Measurements from ENCODE around the gene CADM1. TPM values are rescaled to one million over a fixed set of nuclear protein-coding genes. Genes with fewer than 3 reads are reported as not detected.

The CADM1 gene
- total RNA-seq, 4 donors from 2014 or later, result 89.9 to 351 (median 235) TPM

DNA sequence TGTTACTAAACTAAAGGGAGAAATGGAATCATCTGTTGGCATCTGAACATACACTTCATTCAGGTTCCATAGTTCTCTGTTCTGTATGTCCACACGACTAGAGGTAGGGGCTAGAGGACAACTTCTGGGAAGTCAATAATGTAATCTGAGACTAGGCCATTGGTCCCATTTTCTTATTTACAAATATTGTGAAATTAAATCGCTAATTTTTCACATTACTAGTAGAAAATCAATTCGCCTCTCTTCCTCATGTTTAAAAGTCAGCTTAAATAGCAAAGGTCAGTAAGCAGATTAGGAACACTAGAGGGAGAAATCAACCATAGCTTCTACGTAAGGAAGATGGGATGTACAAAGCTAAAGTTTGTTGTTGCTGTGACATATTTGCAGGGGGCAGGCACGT, 59.7 kb downstream of the CADM1 start:
- no peak for DNase-seq
- Histone ChIP-seq H3K27me3 (no peaks in the 10 kb centered on the region), H3K27ac (peak overlapping the region in 1 of 3 donors; percentile 54), H3K36me3 (no peaks in the 10 kb centered on the region), H3K4me3 (replicated peaks in 1 of 3) (no peak overlapping the region), H3K4me1 (peaks cover 4 to 6% of the 10 kb centered on the region in 2 donors), H3K9me3 (no peaks in the 10 kb centered on the region)
- intact Hi-C loops (cut with DNase I), result no loop called here
- no peak for TF ChIP-seq POLR2A (IDR thresholded peaks at IDR 0.05)
- TF ChIP-seq, protein P1, sequence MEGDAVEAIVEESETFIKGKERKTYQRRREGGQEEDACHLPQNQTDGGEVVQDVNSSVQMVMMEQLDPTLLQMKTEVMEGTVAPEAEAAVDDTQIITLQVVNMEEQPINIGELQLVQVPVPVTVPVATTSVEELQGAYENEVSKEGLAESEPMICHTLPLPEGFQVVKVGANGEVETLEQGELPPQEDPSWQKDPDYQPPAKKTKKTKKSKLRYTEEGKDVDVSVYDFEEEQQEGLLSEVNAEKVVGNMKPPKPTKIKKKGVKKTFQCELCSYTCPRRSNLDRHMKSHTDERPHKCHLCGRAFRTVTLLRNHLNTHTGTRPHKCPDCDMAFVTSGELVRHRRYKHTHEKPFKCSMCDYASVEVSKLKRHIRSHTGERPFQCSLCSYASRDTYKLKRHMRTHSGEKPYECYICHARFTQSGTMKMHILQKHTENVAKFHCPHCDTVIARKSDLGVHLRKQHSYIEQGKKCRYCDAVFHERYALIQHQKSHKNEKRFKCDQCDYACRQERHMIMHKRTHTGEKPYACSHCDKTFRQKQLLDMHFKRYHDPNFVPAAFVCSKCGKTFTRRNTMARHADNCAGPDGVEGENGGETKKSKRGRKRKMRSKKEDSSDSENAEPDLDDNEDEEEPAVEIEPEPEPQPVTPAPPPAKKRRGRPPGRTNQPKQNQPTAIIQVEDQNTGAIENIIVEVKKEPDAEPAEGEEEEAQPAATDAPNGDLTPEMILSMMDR (IDR thresholded peaks at IDR 0.05), result no peak
- WGBS, 2 donors, result 63 to 67% methylated on average over 5 of the region's 5 CpGs

DNA sequence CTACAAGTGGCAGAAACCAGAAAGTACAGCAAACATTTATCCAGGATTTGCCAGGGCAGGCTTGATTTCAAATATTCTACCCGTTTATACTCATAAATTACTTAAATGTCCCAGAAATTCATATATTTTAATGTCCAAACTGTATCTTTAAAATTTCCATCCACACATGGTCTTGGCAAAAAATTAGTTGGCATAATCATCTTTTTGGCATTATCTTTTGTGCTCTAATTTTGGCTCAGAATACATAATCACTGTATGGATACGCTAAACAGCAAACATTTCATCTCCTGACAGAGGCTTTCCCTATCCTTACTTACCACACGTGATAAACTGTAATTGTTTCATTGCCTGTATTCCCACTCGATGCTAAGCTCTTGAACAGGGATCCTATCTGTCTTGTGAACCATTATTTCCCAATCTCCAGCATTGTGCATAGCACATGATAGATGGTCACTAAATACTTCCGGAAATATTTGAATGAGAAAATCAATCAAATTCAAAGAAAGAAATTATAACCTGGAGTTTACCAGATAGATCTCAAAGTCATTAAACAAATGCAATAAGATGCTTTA, 64.2 kb downstream of the CADM1 start:
- Histone ChIP-seq H3K9me3 (no peaks in the 10 kb centered on the region), H3K27ac (no peak overlapping the region), H3K4me1 (peaks cover 11 to 12% of the 10 kb centered on the region in 2 donors), H3K4me3 (replicated peaks in 1 of 3) (no peak overlapping the region), H3K27me3 (no peaks in the 10 kb centered on the region), H3K36me3 (no peaks in the 10 kb centered on the region)
- DNase-seq, result no peak
- TF ChIP-seq, protein P1 (IDR thresholded peaks at IDR 0.05), result no peak
- no peak for TF ChIP-seq POLR2A (IDR thresholded peaks at IDR 0.05)
- intact Hi-C loops (cut with DNase I), result no loop called here
- WGBS, 2 donors, result 78 to 85% methylated on average over 5 of the region's 5 CpGs

DNA sequence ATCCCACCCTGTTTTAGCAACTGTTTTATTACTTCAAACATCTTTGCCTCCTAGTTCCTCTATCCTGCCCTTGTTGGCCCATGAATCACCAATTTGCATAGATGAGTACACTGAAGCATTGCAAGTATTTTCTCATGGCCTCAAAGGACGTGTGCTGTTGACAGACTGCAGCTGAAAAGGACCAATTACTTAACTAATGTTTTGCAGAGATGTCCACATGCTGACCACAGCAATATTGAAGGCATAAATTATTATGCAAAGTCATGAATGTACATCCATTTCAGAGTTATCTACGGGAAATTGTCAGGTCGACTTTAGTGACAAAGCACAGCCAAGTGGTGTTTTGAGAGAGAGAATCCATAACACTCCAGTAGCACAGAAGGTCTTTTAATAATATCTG, 64.8 kb downstream of the CADM1 start:
- H3K27me3 ChIP-seq, result no peaks in the 10 kb centered on the region
- intact Hi-C loops (cut with DNase I), result no loop called here
- H3K4me1 ChIP-seq, result peaks cover 7 to 11% of the 10 kb centered on the region in 2 donors
- peak overlapping the region in 1 of 3 donors; percentile 38 for H3K27ac ChIP-seq
- H3K9me3 ChIP-seq, result no peaks in the 10 kb centered on the region
- H3K4me3 ChIP-seq (replicated peaks in 1 of 3), result no peak overlapping the region
- DNase-seq, result no peak
- no peak for TF ChIP-seq POLR2A (IDR thresholded peaks at IDR 0.05)
- TF ChIP-seq, protein P1 (IDR thresholded peaks at IDR 0.05), result no peak
- H3K36me3 ChIP-seq, result no peaks in the 10 kb centered on the region
- 33% methylated on average over 3 of the region's 3 CpGs for WGBS, 2 donors

DNA sequence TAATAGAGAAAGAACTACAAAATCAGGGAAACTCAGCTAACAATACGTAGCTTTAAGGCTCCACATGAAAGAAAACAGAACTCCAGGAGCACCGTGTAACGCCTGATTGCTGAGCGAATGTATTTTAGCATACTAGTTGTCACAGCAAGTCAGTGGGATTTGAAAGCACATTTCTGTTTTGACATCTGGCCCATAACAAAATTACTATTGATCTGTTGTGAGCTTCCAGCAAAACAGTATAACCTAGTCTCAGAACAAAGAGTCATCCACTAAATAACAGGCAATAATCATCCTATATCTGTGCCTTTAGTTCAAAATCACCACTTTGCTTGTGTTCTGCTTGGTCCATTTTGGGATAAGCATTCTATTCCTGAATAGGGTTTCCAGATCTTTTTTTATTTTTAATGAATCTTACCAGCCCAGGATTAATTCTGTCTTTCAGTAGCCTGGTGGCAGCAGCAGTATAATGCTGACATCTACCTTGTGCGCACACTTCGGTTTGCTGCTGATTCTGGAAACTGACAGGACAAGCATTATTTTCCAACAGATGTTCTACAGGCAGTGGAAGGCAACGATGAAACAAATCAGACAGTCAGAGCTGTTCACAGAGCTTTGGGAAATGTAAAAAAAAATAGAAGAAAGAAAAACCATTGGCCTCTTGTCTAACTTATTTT, 66.2 kb downstream of the CADM1 start:
- Histone ChIP-seq H3K36me3 (no peaks in the 10 kb centered on the region), H3K4me3 (replicated peaks in 1 of 3) (no peak overlapping the region), H3K9me3 (no peaks in the 10 kb centered on the region), H3K27ac (no peak overlapping the region), H3K27me3 (no peaks in the 10 kb centered on the region), H3K4me1 (peaks cover 16 to 18% of the 10 kb centered on the region in 2 donors)
- TF ChIP-seq, protein P1 (IDR thresholded peaks at IDR 0.05), result no peak
- TF ChIP-seq POLR2A (IDR thresholded peaks at IDR 0.05), result no peak
- 78 to 81% methylated on average over 7 of the region's 7 CpGs for WGBS, 2 donors
- DNase-seq, result no peak
- intact Hi-C loops (cut with DNase I), result no loop called here

DNA sequence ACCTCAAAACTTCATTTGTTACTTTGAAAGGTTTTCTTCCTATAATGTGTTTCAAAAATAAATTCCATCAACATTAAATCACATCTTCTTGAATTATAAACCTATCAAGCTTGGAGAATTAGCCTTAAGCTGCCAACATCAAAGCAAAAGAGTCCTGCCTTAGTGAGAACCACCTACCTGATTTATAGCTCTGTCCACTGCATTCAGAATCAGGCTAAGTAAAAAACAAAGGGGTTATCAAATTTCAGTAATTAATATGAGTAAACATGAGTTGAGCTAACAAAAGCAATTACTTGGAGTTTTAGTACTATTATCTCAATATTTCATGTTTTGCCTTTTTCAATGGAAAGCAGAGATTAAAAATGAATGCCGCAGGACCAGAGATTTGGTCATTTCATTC, 73.9 kb downstream of the CADM1 start:
- H3K4me3 ChIP-seq (replicated peaks in 1 of 3), result no peak overlapping the region
- no peak overlapping the region for H3K27ac ChIP-seq
- H3K4me1 ChIP-seq, result peaks cover 15 to 21% of the 10 kb centered on the region in 2 donors
- TF ChIP-seq, protein P1 (IDR thresholded peaks at IDR 0.05), result no peak
- TF ChIP-seq POLR2A (IDR thresholded peaks at IDR 0.05), result no peak
- intact Hi-C loops (cut with DNase I), result no loop called here
- H3K27me3 ChIP-seq, result no peaks in the 10 kb centered on the region
- no peaks in the 10 kb centered on the region for H3K9me3 ChIP-seq
- WGBS, 2 donors, result 97 to 98% methylated on average over 1 of the region's 1 CpG
- no peaks in the 10 kb centered on the region for H3K36me3 ChIP-seq
- no peak for DNase-seq
